ENCODE results near the gene CEPT1.

CEPT1 gene

GRCh38 chr1:111234258-111234657, 94.2 kb downstream of the CEPT1 start:
- DNase-seq, result no peak
